GM06990 (cell line): ENCODE results near the gene P4HTM.

Experiments used
- DNase-seq: peaks from one replicate; pipeline ENCODE4 v3.0.0-alpha.2; 2011; ENCODE audit not compliant: insufficient read length; ENCODE audit errors: extremely low read depth
- H3K27me3 ChIP-seq: replicated peaks from 2 replicates; pipeline ENCODE4 v1.6.0; 2011; ENCODE audit warnings: low read length; ENCODE audit not compliant: control insufficient read depth, insufficient read depth
- H3K36me3 ChIP-seq: 2 replicates; pipeline ENCODE4 v1.5.1; 2011; ENCODE audit warnings: low read length; ENCODE audit not compliant: control insufficient read depth, insufficient read depth
- H3K4me3 ChIP-seq: replicated peaks from 2 replicates; pipeline ENCODE4 v1.5.1; 2011; ENCODE audit warnings: low read depth, mild to moderate bottlenecking, control low read depth, low read length
- TF ChIP-seq, protein P1 (sequence below): IDR thresholded peaks from 2 replicates; pipeline ENCODE4 v1.5.1; 2011; ENCODE audit warnings: low read length, control low read depth, mild to moderate bottlenecking, inconsistent platforms; ENCODE audit not compliant: insufficient read depth, poor library complexity, severe bottlenecking

Gene P4HTM

GRCh38 chr3:49028673-49029562, 38.9 kb downstream of the P4HTM start, which contains the start of gene IMPDH2:
Gene IMPDH2 (minus strand): TSS chr3:49029398. CDS start chr3:49029350, 48 bp downstream.
- DNase-seq = peak; percentile 96
- no peaks in the 10 kb centered on the region for H3K27me3 ChIP-seq
- peak within 1 kb of the TSS; percentile 84 for H3K4me3 ChIP-seq
- H3K36me3 ChIP-seq = peaks cover 32% of the 10 kb centered on the region
- TF ChIP-seq, protein P1, sequence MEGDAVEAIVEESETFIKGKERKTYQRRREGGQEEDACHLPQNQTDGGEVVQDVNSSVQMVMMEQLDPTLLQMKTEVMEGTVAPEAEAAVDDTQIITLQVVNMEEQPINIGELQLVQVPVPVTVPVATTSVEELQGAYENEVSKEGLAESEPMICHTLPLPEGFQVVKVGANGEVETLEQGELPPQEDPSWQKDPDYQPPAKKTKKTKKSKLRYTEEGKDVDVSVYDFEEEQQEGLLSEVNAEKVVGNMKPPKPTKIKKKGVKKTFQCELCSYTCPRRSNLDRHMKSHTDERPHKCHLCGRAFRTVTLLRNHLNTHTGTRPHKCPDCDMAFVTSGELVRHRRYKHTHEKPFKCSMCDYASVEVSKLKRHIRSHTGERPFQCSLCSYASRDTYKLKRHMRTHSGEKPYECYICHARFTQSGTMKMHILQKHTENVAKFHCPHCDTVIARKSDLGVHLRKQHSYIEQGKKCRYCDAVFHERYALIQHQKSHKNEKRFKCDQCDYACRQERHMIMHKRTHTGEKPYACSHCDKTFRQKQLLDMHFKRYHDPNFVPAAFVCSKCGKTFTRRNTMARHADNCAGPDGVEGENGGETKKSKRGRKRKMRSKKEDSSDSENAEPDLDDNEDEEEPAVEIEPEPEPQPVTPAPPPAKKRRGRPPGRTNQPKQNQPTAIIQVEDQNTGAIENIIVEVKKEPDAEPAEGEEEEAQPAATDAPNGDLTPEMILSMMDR = peak; percentile 8

DNA sequence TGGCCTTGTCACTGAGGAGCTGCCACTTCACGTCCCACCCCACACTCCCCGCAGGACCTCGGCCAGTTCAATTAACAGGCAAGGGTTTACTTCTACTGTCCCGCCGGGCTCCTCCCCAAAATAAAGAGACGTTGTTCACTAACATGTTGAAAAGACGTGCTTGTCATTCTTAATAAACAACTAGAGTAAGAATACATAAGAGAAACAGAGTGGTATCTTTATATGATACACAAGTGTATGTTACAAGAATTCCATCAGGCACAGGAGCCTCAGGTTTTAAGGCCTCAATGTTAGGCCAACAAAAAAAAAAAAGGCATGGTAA, 39.5 kb downstream of the P4HTM start:
- no peak overlapping the region for H3K4me3 ChIP-seq
- no peaks in the 10 kb centered on the region for H3K27me3 ChIP-seq
- DNase-seq = no peak
- H3K36me3 ChIP-seq = peaks cover 28% of the 10 kb centered on the region
- TF ChIP-seq, protein P1 = no peak

DNA sequence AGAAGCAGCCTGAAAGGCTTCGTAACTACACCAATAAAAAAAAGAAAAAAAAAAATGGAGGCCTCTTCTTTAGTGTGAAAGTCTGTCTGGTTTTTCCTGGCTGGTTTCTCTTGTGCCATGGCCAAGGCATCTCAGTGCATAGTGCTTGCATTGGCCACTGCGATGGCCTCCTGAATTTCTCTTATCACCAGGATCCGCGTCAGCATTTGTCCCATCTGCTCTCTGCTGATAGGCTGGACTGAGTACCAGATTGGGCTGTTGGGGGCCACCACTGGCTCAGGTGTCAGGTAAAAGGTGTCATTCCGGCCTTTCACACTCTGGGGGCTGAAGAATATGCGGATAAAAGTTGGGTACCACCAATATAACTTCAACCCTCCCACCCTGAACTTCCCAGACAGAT, 40.3 kb downstream of the P4HTM start:
- Histone ChIP-seq H3K27me3 (no peaks in the 10 kb centered on the region), H3K4me3 (no peak overlapping the region), H3K36me3 (peaks cover 23% of the 10 kb centered on the region)
- no peak for DNase-seq
- TF ChIP-seq, protein P1 = no peak

GRCh38 chr3:49032646-49033304, 42.7 kb downstream of the P4HTM start:
- no peak for DNase-seq
- H3K36me3 ChIP-seq = peaks cover 17% of the 10 kb centered on the region
- H3K27me3 ChIP-seq = no peaks in the 10 kb centered on the region
- no peak overlapping the region for H3K4me3 ChIP-seq
- TF ChIP-seq, protein P1 = no peak

- H3K36me3 ChIP-seq = peaks cover 17% of the 10 kb centered on the region
- H3K4me3 ChIP-seq = no peak overlapping the region
- DNase-seq = no peak
- TF ChIP-seq, protein P1 = no peak
- H3K27me3 ChIP-seq = no peaks in the 10 kb centered on the region
Observed at GRCh38 chr3:49034650-49035049, 44.6 kb downstream of the P4HTM start.
